Panc1 (cell line): ENCODE results near the gene CDKN2B-AS1.

ENCODE experiments used
- CTCF ChIP-seq: fragments of 450-650 bp; IDR thresholded peaks from 2 replicates; pipeline ENCODE4 v1.5.1; 2017; ENCODE audit warnings: mild to moderate bottlenecking
- POLR2AphosphoS5 ChIP-seq: IDR thresholded peaks from 2 replicates; pipeline ENCODE4 v1.6.1; 2012; ENCODE audit warnings: mild to moderate bottlenecking, low read depth, low read length, moderate library complexity
- REST ChIP-seq, 2 experiments: IDR thresholded peaks; 2 replicates each; pipeline ENCODE4 v1.6.1; 2011 to 2012; ENCODE audit warnings: low read depth in 2 of 2, control low read depth in 1 of 2, low read length in 1 of 2, mild to moderate bottlenecking in 1 of 2, moderate library complexity in 1 of 2; ENCODE audit not compliant: insufficient read depth in 1 of 2
- SIN3A ChIP-seq: IDR thresholded peaks from 2 replicates; pipeline ENCODE4 v1.6.1; 2012; ENCODE audit warnings: low read depth, mild to moderate bottlenecking, low read length, moderate library complexity, borderline replicate concordance; ENCODE audit not compliant: insufficient read depth

DNA sequence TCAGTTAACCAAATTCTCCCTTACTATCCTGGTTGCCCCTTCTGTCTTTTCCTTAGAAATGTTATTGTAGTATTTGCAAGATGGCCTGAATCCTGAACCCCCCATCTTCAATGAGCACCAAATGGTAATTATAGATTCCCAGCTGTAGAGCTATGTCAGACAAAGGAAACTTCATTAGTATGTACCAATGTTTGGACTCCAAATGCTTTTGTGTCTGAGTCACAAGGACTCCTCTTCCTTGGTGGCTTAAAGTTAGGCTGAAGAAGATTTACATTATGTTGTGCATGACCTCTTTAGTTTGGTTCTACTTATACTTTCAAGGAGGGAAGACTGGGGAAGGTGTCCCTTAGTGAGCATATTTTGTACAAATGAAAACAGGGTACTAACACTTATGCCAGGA, 120.4 kb downstream of the CDKN2B-AS1 start:
- TF ChIP-seq CTCF: no peak
- no peak for TF ChIP-seq REST (IDR thresholded peaks at IDR 0.05; ENCODE audit: insufficient read depth in 1 of 2, low read depth in 2 of 2, low read length in 1 of 2)
- TF ChIP-seq SIN3A: no peak
- TF ChIP-seq POLR2AphosphoS5: no peak
